ENCODE measurements around the gene METTL4.
A peak's percentile ranks its signal among the peaks of the same experiment; 100 is the strongest.

Gene METTL4

GRCh38 chr18:2571200-2572170, at the start of gene METTL4, which contains the start of gene NDC80:
TSS of gene METTL4 (minus strand) at chr18:2571505. CDS start at chr18:2567216, 4,289 bp downstream.
TSS of gene NDC80 (plus strand) at chr18:2571557. CDS start at chr18:2572986, 1,429 bp downstream.
- peak; percentile 83 for DNase-seq

- DNase-seq, result no peak
These were observed 46.7 kb upstream of the METTL4 start for GRCh38 chr18:2618009-2618408.

- DNase-seq, result no peak
These were observed 46.2 kb upstream of the METTL4 start for GRCh38 chr18:2617401-2617998.

GRCh38 chr18:2612996-2613395, 41.7 kb upstream of the METTL4 start:
- DNase-seq, result no peak

- no peak for DNase-seq
These were observed 39.2 kb upstream of the METTL4 start for GRCh38 chr18:2610549-2610948.

- DNase-seq, result no peak
These were observed 38.3 kb upstream of the METTL4 start for GRCh38 chr18:2609604-2610003.

GRCh38 chr18:2606335-2606734, 35.0 kb upstream of the METTL4 start:
- DNase-seq, result no peak

- DNase-seq, result no peak
These were observed 31.5 kb upstream of the METTL4 start for GRCh38 chr18:2602844-2603243.

GRCh38 chr18:2597639-2598038, 26.3 kb upstream of the METTL4 start:
- no peak for DNase-seq

- no peak for DNase-seq
These were observed 19.0 kb upstream of the METTL4 start for GRCh38 chr18:2590303-2590702.

- no peak for DNase-seq
These were observed 18.2 kb upstream of the METTL4 start for GRCh38 chr18:2589345-2590068.

GRCh38 chr18:2588666-2589344, 17.5 kb upstream of the METTL4 start:
- DNase-seq, result no peak

GRCh38 chr18:2587788-2588187, 16.5 kb upstream of the METTL4 start:
- no peak for DNase-seq

GRCh38 chr18:2573408-2573807, 2.1 kb upstream of the METTL4 start:
- no peak for DNase-seq

- no peak for DNase-seq
These were observed 1.6 kb upstream of the METTL4 start for GRCh38 chr18:2572892-2573291.

- DNase-seq, result no peak
These were observed 865 bp upstream of the METTL4 start for GRCh38 chr18:2572171-2572569.

- DNase-seq, result peak; percentile 62
These were observed 519 bp downstream of the METTL4 start for GRCh38 chr18:2570772-2571199.

GRCh38 chr18:2569338-2570207, 1.7 kb downstream of the METTL4 start:
- DNase-seq, result no peak

- DNase-seq, result no peak
These were observed 2.7 kb downstream of the METTL4 start for GRCh38 chr18:2568605-2569004.

GRCh38 chr18:2568129-2568528, 3.2 kb downstream of the METTL4 start:
- no peak for DNase-seq

GRCh38 chr18:2564373-2564772, 6.9 kb downstream of the METTL4 start:
- no peak for DNase-seq

- DNase-seq, result no peak
These were observed 12.1 kb downstream of the METTL4 start for GRCh38 chr18:2559249-2559648.
